HCT116 (cell line): Measurements from ENCODE around the gene SCAF8.

ENCODE experiments used
- EZH2 ChIP-seq: fragments of 200-600 bp; sonication (generic); IDR thresholded peaks from 2 replicates; pipeline ENCODE4 v1.6.1; 2017; ENCODE audit warnings: antibody characterized with exemption, mixed run types
- RAD21 ChIP-seq: IDR thresholded peaks from 2 replicates; pipeline ENCODE4 v1.6.1; 2012; ENCODE audit warnings: low read depth, mild to moderate bottlenecking
- ZNF274 ChIP-seq: fragments of 200-500 bp; sonication (Bioruptor generic); IDR thresholded peaks from 2 replicates; pipeline ENCODE4 v1.6.1; 2014; ENCODE audit warnings: mild to moderate bottlenecking, low read depth, low read length, inconsistent platforms
- TF ChIP-seq, protein P1 (sequence below), 3 experiments: fragments of 200-600 bp in 1 of 3; sonication (generic) in 1 of 3; IDR thresholded peaks in 2 of 3; conservative IDR thresholded peaks in 1 of 3; 2 replicates each; pipeline ENCODE4 v1.5.1; 2012 to 2017; ENCODE audit warnings: low read depth in 2 of 3, low read length in 2 of 3, antibody characterized with exemption in 1 of 3, borderline replicate concordance in 1 of 3, control low read depth in 1 of 3, mild to moderate bottlenecking in 1 of 3, mixed read lengths in 1 of 3, mixed run types in 1 of 3, moderate library complexity in 1 of 3; ENCODE audit not compliant: insufficient read depth in 1 of 3
- TF ChIP-seq, protein P2 (sequence below): IDR thresholded peaks from 2 replicates; pipeline ENCODE4 v1.6.1; 2012

DNA sequence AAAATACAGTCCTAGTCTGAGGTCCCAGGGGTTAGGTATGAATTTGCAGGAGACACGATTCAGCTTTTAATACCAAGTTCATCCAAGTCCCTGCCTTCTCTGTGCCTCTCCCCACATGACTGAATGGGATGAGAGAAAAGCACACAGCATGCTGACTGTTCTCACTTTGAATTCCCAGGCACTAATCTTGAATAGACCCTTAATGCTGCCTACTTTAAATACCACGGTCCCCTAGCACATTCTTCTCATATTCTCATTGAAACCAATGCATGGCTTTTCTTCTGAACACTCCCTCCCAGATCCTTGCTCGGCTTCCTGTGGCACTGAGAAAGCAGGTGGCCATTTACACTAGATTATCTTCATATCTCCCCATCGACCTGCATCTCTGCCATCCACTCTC is 30.1 kb upstream of the SCAF8 start:
- TF ChIP-seq, protein P1, sequence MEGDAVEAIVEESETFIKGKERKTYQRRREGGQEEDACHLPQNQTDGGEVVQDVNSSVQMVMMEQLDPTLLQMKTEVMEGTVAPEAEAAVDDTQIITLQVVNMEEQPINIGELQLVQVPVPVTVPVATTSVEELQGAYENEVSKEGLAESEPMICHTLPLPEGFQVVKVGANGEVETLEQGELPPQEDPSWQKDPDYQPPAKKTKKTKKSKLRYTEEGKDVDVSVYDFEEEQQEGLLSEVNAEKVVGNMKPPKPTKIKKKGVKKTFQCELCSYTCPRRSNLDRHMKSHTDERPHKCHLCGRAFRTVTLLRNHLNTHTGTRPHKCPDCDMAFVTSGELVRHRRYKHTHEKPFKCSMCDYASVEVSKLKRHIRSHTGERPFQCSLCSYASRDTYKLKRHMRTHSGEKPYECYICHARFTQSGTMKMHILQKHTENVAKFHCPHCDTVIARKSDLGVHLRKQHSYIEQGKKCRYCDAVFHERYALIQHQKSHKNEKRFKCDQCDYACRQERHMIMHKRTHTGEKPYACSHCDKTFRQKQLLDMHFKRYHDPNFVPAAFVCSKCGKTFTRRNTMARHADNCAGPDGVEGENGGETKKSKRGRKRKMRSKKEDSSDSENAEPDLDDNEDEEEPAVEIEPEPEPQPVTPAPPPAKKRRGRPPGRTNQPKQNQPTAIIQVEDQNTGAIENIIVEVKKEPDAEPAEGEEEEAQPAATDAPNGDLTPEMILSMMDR (IDR thresholded peaks at IDR 0.05 in 2 of 3, conservative IDR thresholded peaks at IDR 0.05 in 1 of 3; ENCODE audit: borderline replicate concordance in 1 of 3, insufficient read depth in 1 of 3, low read depth in 2 of 3, low read length in 2 of 3): no peak
- TF ChIP-seq ZNF274 (no peak), RAD21 (no peak), EZH2 (no peak)
- TF ChIP-seq, protein P2, sequence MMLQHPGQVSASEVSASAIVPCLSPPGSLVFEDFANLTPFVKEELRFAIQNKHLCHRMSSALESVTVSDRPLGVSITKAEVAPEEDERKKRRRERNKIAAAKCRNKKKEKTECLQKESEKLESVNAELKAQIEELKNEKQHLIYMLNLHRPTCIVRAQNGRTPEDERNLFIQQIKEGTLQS: no peak
